Prostate gland (tissue), 2 donors: ENCODE results near the gene PPFIA3. TPM values are rescaled to one million over a fixed set of nuclear protein-coding genes. Genes with fewer than 3 reads are reported as not detected.
"Not testable (repeated sequence)": the region's sequence is repeated elsewhere in the genome, so short reads cannot be mapped to it uniquely, and the experiment has no call there.

Source experiments
- DNase-seq: peaks from one replicate; pipeline ENCODE4 v3.0.0-alpha.2; 2019; ENCODE audit warnings: low spot score
- H3K27ac ChIP-seq, 2 donors: fragments of 200-600 bp; sonication (generic); 2 replicates each; pipeline ENCODE4 v1.5.1; 2017 to 2019
- H3K27me3 ChIP-seq: fragments of 200-600 bp; sonication (generic); replicated peaks from 2 replicates; pipeline ENCODE4 v1.5.1; 2019; ENCODE audit not compliant: insufficient read depth
- H3K36me3 ChIP-seq, 2 donors: fragments of 200-600 bp; sonication (generic); 1 replicate in 1 of 2; 2 replicates in 1 of 2; pipeline versions ENCODE4 v1.5.1 to v1.8.1; 2017 to 2019
- H3K4me1 ChIP-seq: fragments of 200-600 bp; sonication (generic); replicated peaks from 2 replicates; pipeline ENCODE4 v1.5.1; 2019
- H3K4me3 ChIP-seq, 2 donors: fragments of 200-600 bp; sonication (generic); 2 replicates each; pipeline ENCODE4 v1.5.1; 2017 to 2019
- H3K9me3 ChIP-seq: fragments of 200-600 bp; sonication (generic); 2 replicates; pipeline ENCODE4 v1.5.1; 2017
- POLR2A ChIP-seq: fragments of 450-650 bp; IDR thresholded peaks from one replicate; pipeline ENCODE4 v1.6.1; 2016; ENCODE audit warnings: antibody characterized with exemption, mild to moderate bottlenecking
- POLR2AphosphoS5 ChIP-seq: sonication (generic); formaldehyde crosslinking; IDR thresholded peaks from one replicate; pipeline ENCODE4 v1.6.1; 2017; ENCODE audit warnings: antibody characterized with exemption
- WGBS: methylation state at CpG from one replicate; pipeline ENCODE4 v1.1.5; 2018; 5-methylcytosine and 5-hydroxymethylcytosine counted together
- intact Hi-C: fragments of 100-400 bp; cut with DNase I; formaldehyde crosslinking; loops from one replicate; pipeline ENCODE4 v1.14.2; 2022
- total RNA-seq, 2 donors: library from RNA; depleted of rRNA; stranded (reverse); fragments of >200 nt; gene quantifications; one replicate each; pipeline ENCODE4 v1.1.0, GENCODE V29; 2016
- TF ChIP-seq, protein P1 (sequence below), 4 experiments: fragments of 200-600 bp in 2 of 4; fragments of 450-650 bp in 2 of 4; sonication (generic) in 2 of 4; IDR thresholded peaks; 1 replicate in 3 of 4; 2 replicates in 1 of 4; pipeline ENCODE4 v1.5.1; 2016 to 2019; ENCODE audit warnings: antibody characterized with exemption in 4 of 4, mild to moderate bottlenecking in 2 of 4, moderate library complexity in 2 of 4

Gene PPFIA3
- total RNA-seq, 2 donors from 2014 or later = 12.3 to 18.2 TPM

DNA sequence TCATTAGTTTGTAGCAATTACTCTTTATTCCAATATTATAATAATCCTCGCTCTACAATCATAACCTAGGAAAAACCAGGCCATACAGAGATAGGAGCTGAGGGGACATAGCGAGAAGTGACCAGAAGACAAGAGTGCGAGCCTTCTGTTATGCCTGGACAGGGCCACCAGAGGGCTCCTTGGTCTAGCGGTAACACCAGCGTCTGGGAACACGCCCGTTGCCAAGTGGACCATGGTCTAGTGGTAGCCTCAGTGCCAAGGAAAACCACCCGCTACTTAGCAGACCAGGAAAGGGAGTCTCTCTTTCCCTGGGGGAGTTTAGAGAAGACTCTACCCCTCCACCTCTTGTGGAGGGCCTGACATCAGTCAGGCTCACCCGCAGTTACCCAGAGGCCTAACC lies 44.5 kb upstream of the PPFIA3 start:
- H3K27ac ChIP-seq, H3K36me3 ChIP-seq, H3K9me3 ChIP-seq, H3K4me1 ChIP-seq, H3K27me3 ChIP-seq, intact Hi-C loops, H3K4me3 ChIP-seq: not testable (repeated sequence)
- TF ChIP-seq, protein P1, sequence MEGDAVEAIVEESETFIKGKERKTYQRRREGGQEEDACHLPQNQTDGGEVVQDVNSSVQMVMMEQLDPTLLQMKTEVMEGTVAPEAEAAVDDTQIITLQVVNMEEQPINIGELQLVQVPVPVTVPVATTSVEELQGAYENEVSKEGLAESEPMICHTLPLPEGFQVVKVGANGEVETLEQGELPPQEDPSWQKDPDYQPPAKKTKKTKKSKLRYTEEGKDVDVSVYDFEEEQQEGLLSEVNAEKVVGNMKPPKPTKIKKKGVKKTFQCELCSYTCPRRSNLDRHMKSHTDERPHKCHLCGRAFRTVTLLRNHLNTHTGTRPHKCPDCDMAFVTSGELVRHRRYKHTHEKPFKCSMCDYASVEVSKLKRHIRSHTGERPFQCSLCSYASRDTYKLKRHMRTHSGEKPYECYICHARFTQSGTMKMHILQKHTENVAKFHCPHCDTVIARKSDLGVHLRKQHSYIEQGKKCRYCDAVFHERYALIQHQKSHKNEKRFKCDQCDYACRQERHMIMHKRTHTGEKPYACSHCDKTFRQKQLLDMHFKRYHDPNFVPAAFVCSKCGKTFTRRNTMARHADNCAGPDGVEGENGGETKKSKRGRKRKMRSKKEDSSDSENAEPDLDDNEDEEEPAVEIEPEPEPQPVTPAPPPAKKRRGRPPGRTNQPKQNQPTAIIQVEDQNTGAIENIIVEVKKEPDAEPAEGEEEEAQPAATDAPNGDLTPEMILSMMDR (IDR thresholded peaks at IDR 0.05) = peak; percentile 21 to 84 (median 64)
- 17% methylated on average over 9 of the region's 9 CpGs for WGBS
- peak; percentile 62 for DNase-seq

DNA sequence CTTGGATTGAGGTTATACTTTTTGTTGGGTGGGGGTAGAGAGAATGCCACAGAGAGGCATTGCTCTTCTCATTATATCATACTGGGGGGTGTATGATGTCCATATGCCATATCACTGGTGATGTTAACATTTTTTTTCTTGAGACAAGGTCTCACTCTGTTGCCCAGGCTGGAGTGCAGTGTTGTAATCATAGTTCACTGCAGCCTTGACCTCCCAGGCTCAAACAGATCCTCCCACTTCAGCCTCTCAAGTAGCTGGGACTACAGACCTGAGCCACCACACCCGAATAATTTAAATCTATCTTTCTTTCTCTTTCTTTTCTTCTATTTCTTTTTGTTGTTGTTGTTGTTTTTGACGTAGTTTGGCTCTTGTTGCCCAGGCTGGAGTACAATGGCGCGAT lies 39.0 kb upstream of the PPFIA3 start:
- no peaks in the 10 kb centered on the region for H3K4me1 ChIP-seq
- intact Hi-C loops = no loop called here
- H3K27ac ChIP-seq = no peak overlapping the region
- H3K4me3 ChIP-seq = no peak overlapping the region
- 78% methylated on average over 4 of the region's 4 CpGs for WGBS
- no peaks in the 10 kb centered on the region for H3K27me3 ChIP-seq
- DNase-seq = no peak
- H3K36me3 ChIP-seq = no peaks in the 10 kb centered on the region
- TF ChIP-seq POLR2AphosphoS5 (no peak), POLR2A (no peak)
- TF ChIP-seq, protein P1 (IDR thresholded peaks at IDR 0.05) = no peak
- H3K9me3 ChIP-seq = no peaks in the 10 kb centered on the region

DNA sequence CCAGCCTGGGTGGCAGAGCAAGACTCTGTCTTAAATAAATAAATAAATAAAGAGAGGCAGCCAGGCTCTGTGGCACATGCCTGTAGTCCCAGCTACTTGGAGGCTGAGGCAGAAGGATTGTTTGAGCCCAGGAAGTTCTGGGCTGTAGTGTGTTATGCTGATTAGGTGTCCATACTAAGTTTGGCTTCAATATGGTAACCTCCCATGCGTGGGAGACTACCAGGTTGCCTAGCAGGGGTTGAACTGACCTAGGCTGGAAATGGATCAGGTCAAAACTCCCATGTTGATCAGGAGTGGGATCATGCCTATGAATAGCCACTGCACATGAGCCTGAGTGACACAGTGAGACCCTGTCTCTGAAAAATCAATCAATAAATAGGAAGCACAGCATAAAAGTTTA lies 38.1 kb upstream of the PPFIA3 start:
- WGBS = 92% methylated on average over 1 of the region's 1 CpG
- Histone ChIP-seq H3K4me1 (peaks cover under 1% of the 10 kb centered on the region), H3K27ac (no peak overlapping the region), H3K9me3 (no peaks in the 10 kb centered on the region), H3K27me3 (no peaks in the 10 kb centered on the region), H3K36me3 (no peaks in the 10 kb centered on the region), H3K4me3 (no peak overlapping the region)
- intact Hi-C loops = no loop called here
- no peak for DNase-seq
- TF ChIP-seq POLR2A (no peak), POLR2AphosphoS5 (no peak)
- TF ChIP-seq, protein P1 (IDR thresholded peaks at IDR 0.05) = no peak

DNA sequence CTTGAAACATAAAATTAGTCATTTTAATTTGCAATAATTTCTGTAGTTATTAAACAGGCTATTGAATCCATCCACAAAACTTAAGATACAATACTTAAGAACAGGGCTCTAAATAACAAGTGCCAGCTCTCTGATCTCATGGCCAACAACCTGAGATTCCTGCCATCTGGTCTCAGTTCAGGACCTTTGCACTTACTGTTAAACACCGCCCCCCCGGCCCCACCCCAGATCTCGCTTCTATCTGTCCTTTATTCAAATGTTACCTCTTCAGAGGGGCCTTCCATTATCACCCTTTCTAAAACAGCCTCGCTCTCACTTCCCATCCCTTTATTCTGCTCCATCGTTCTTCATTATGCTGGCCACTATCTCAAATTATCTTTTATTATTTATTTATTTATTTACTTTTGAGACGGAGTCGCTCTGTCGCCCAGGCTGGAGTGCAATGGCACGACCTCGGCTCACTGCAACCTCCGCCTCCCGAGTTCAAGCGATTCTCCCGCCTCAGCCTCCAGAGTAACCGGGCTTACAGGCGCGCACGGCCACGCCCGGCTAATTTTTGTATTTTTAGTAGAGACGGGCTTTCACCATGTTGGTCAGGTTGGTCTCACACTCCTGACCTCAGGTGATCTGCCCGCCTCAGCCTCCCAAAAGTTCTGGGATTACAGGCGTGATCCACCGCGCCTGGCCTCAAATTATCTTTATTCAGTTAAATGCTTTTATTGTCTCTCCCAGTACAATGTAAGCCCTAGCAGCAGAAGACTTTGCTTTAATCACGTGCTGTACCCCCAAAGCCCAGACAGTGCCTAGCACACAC lies 34.9 kb upstream of the PPFIA3 start:
- Histone ChIP-seq H3K9me3 (no peaks in the 10 kb centered on the region), H3K4me1 (peaks cover 11% of the 10 kb centered on the region), H3K27me3 (no peaks in the 10 kb centered on the region), H3K27ac (peak overlapping the region; percentile 86), H3K36me3 (no peaks in the 10 kb centered on the region), H3K4me3 (peak overlapping the region; percentile 85 to 95)
- TF ChIP-seq POLR2AphosphoS5 = no peak
- TF ChIP-seq, protein P1 (IDR thresholded peaks at IDR 0.05) = no peak
- no peak for TF ChIP-seq POLR2A
- intact Hi-C loops = no loop called here
- 62% methylated on average over 26 of the region's 26 CpGs for WGBS
- DNase-seq = no peak
